Heart left ventricle (tissue), 13 donors: ENCODE data around the gene GCH1.

Experiments
- POLR2A ChIP-seq, 2 donors: fragments of 450-650 bp; IDR thresholded peaks; one replicate each; pipeline ENCODE4 v1.6.1; 2017; ENCODE audit warnings: antibody characterized with exemption in 2 of 2, mild to moderate bottlenecking in 2 of 2, moderate library complexity in 2 of 2
- TF ChIP-seq, protein P1 (sequence below), 12 donors: fragments of 200-600 bp; sonication (generic) in 4 of 12; IDR thresholded peaks; one replicate each; pipeline versions ENCODE4 v1.5.0 to v1.8.0; 2018 to 2022; ENCODE audit warnings: antibody characterized with exemption in 12 of 12, mild to moderate bottlenecking in 5 of 12
- donor health status: ischemic (EF 13 %, LVEDD 7.1; RV severe dilation, severe dysfunction).
- donor health status: DM: no; HTN: yes; CAD: no.
- donor health status: DM: no; HTN: no; CAD: no.
- donor health status: ischemic (EF 25% LVEDD 6.9; RV normal size, moderate dysfunction).
- donor health status: ischemic (EF 25% LVEDD 5.7; RV mildly dilated, moderate dysfunction).
- donor health status: ischemic (EF 35%, LVEDD 5.7; RV mildly dilated, moderate dysfunction).
- donor health status: nonischemic (EF 11% LVEDD 7.7; RV severe dilation, severe dysfunction).
- donor health status: DM: yes; HTN: yes; CAD: no.
- donor health status: PGD.
- donor health status: ischemic (EF 29% LVEDD 5.4; RV normal size, mild dysfunction).
- donor health status: nonischemic (EF 23%, LVEDD 6.1; RV moderate dilation, normal function).

DNA sequence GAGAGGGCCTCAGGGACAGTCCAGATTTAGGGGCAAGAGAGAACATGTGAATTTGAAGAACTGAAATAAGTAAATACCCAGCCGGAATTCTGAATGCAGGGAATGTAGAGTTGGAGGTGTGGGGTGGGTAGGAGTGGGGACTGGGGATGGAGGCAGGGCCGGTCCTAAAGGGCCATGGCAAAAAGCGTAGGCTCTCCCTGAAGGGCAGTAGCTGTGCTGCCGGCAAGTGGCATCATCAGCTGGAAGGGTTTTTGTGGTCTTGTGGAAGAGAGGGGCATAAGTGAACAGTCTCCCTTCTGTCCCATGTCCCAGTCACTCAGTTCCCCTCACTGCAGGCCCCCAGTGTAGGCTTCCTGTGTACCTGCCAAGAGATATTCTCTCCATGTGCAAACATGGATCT lies 104.6 kb downstream of the GCH1 start:
- TF ChIP-seq, protein P1, sequence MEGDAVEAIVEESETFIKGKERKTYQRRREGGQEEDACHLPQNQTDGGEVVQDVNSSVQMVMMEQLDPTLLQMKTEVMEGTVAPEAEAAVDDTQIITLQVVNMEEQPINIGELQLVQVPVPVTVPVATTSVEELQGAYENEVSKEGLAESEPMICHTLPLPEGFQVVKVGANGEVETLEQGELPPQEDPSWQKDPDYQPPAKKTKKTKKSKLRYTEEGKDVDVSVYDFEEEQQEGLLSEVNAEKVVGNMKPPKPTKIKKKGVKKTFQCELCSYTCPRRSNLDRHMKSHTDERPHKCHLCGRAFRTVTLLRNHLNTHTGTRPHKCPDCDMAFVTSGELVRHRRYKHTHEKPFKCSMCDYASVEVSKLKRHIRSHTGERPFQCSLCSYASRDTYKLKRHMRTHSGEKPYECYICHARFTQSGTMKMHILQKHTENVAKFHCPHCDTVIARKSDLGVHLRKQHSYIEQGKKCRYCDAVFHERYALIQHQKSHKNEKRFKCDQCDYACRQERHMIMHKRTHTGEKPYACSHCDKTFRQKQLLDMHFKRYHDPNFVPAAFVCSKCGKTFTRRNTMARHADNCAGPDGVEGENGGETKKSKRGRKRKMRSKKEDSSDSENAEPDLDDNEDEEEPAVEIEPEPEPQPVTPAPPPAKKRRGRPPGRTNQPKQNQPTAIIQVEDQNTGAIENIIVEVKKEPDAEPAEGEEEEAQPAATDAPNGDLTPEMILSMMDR (IDR thresholded peaks at IDR 0.05): no peak
- no peak for TF ChIP-seq POLR2A (IDR thresholded peaks at IDR 0.05)
